IPS-18c (cell line): ENCODE data around the gene NFIC.
"Not testable (repeated sequence)": the region's sequence is repeated elsewhere in the genome, so short reads cannot be mapped to it uniquely, and the experiment has no call there.

ENCODE experiments used
- H3K4me3 ChIP-seq: 2 replicates; pipeline ENCODE4 v1.7.0; 2013; ENCODE audit warnings: low read depth, mild to moderate bottlenecking, low read length, moderate library complexity; ENCODE audit not compliant: insufficient read depth
- H3K9me3 ChIP-seq: one replicate; pipeline ENCODE4 v1.6.1; 2013; ENCODE audit warnings: mild to moderate bottlenecking, low read length, moderate library complexity; ENCODE audit not compliant: control insufficient read depth, insufficient read depth

Gene NFIC

DNA sequence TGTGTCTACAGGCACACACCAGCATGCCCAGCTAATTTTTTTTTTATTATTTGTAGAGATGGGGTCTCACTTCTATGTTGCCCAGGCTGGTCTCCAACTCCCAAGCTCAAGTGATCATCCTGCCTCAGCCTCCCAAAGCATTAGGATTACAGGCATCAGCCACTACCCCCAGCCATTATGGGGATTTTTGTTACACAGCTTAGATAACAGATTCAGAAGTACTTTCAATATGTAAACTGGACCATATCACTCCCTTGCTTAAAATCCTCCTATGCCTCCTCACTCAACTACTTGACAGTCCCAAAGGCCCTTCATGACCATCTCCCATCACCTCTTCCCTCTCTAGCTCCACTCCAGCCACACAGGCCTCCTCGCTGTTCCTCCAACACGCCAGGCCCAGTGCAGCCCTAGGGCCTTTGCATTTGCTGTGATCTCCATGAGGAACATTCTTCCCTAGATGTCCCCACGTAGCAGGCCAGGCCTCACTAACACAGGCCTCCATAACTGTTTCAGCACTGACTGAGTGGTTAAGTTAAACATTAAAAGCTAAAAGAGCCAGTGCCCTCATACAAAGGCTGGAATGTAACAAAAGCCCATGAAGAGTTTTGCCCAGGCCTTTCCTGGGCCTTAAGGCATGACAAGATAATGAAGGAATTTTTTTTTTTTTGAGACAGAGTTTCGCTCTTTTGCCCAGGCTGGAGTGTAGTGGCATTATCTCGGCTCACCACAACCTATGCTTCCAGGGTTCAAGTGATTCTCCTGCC is 131.6 kb downstream of the NFIC start:
- no peak overlapping the region for H3K4me3 ChIP-seq
- no peaks in the 10 kb centered on the region for H3K9me3 ChIP-seq

DNA sequence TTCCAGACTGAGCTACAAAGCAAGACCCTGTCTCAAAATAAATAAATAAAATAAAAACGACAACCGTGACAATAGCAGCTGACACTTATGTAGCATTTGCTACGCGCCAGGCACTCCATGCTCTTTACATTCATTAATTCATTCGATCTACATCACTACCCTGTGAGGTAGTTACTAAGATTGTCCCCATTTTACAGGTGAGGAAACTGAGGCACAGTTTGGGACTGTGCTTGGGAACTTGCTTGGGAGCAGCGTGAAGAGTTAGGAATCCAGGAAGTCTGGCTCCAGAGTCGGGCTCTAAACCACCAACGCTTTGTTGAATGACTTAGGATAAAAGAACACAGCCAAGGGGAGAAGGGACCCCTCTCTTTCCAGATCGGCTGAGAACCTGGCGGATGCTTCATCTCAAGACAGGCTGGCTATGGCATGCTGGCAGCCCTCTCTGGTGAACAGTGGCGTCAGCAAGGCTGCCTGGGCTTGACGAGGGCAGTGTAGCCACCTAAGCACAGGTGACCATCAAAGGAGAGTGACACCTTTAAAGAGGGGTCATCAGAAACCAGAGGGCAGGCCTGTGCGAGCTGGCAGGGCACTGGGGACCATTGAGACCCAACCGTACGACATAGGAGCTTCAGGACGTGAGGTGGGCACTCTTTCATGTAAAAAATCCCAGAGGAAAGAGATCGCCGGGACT is 133.5 kb downstream of the NFIC start:
- H3K9me3 ChIP-seq: no peaks in the 10 kb centered on the region
- H3K4me3 ChIP-seq: peak overlapping the region; percentile 77

GRCh38 chr19:3500429-3501101 is 134.2 kb downstream of the NFIC start, which contains the start of gene DOHH:
Gene DOHH, minus strand, starts transcription at chr19:3500674. Its CDS starts 3,860 bp downstream, at chr19:3496814.
- no peaks in the 10 kb centered on the region for H3K9me3 ChIP-seq

GRCh38 chr19:3501780-3502179 is 135.4 kb downstream of the NFIC start:
- Histone ChIP-seq H3K4me3 (no peak overlapping the region), H3K9me3 (no peaks in the 10 kb centered on the region)

More at GRCh38 chr19:3500429-3501101, 134.2 kb downstream of the NFIC start, which contains the start of gene DOHH:
- peak within 1 kb of the TSS; percentile 77 for H3K4me3 ChIP-seq

GRCh38 chr19:3503036-3503572 is 136.7 kb downstream of the NFIC start:
- H3K9me3 ChIP-seq: no peaks in the 10 kb centered on the region
- no peak overlapping the region for H3K4me3 ChIP-seq

DNA sequence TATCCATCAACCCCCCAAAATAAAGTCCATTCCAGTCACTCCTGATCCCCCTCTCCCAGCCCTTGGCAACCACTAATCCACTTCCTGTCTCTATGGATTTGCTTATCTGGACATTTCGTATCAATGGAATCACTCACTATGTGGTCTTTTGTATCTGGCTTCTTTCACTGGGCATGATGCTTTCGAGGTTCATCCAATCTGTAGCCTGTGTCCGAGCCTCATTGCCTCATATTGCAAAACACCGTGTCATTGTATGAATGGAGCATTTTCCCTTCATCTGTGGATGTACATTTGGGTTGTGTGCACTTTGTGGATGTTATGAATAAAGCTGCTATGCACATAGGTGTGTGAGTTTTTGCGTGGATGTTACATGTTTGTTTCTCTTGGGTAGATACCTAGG is 138.4 kb downstream of the NFIC start:
- H3K9me3 ChIP-seq: no peaks in the 10 kb centered on the region
- no peak overlapping the region for H3K4me3 ChIP-seq

DNA sequence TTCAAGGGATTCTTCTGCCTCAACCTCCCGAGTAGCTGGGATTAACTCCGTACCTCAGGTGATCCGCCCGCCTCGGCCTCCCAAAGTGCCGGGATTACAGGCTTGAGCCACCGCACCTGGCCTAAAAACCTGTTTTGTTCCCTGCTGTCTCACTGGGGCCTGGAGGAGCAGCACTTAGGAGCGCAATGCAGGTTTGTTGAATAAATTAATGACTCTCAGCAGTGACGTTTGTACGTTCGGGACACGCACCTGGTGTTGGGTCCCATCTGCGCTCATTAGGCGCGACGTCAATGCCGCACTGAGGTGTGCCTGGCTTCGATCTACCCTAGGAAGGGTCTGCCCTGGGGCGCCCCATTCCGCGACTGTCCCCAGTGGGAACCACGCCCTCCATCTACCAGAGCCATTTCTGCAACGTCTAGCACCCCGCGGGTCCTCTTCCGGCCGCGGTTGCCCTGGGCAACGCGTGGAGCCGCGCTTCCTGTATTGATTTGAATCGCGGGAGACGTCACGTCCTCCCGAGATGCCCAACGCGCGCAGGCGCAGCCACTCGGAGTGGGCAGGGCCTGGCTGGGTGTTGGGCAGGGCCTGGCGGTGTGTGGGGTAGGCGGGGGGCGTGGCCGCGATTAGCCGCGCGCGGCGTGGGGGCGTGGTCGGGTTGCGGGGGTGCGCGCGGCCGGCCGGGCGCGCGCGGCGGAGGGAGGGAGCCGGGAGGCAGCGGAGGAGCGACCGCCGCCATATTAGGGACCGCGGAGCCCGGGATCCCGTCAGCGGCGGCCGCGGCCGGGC is 139.4 kb downstream of the NFIC start, which contains the start of gene FZR1:
TSS of gene FZR1 (plus strand) at position 714 of the 786 bp plus-strand sequence. CDS start 16,679 bp downstream, outside the sequence.
- Histone ChIP-seq H3K9me3 (no peaks in the 10 kb centered on the region), H3K4me3 (peak within 1 kb of the TSS; percentile 85)

- Histone ChIP-seq H3K4me3 (peak overlapping the region; percentile 85), H3K9me3 (no peaks in the 10 kb centered on the region)
Measured at GRCh38 chr19:3506384-3507340, 140.3 kb downstream of the NFIC start.

DNA sequence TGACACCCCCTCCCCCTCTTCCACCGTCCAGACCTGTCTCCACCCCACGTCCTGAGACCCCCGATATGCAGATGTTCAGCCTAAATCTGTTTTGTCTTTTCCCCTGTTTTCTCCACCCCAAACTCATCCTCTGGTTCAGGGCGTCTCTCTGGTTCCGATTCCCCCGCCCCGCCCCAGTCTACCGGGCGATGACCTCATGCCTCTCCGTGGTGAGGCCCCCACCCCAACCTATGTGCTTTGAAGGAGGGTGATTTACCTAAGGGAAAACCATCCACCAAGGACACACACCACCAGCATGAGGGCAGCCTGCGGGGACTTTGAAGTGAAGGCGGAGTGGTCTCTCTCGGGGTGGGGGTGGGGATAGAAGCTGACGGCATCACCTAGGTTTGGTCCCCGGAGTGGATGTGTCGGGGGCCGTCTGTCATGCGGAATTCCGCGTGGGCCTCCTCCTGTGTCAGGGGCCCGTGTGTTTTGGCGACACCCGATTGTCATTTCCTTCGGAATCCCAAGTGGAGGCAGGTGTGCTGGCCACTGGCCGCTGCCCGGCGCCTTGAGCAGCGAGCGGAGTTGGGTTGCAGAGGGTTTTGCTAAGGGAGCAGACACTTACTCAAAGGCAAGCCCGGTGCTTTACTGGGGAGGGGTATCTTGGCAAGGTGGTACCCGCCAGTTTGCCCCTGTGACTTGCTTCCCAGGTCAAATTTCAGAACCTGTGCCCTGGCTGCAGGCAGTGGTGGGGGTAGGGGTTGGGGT is 141.2 kb downstream of the NFIC start:
- Histone ChIP-seq H3K9me3 (no peaks in the 10 kb centered on the region), H3K4me3 (peak overlapping the region; percentile 85)

GRCh38 chr19:3508121-3508661 is 141.8 kb downstream of the NFIC start:
- not testable (repeated sequence) for H3K9me3 ChIP-seq, H3K4me3 ChIP-seq

DNA sequence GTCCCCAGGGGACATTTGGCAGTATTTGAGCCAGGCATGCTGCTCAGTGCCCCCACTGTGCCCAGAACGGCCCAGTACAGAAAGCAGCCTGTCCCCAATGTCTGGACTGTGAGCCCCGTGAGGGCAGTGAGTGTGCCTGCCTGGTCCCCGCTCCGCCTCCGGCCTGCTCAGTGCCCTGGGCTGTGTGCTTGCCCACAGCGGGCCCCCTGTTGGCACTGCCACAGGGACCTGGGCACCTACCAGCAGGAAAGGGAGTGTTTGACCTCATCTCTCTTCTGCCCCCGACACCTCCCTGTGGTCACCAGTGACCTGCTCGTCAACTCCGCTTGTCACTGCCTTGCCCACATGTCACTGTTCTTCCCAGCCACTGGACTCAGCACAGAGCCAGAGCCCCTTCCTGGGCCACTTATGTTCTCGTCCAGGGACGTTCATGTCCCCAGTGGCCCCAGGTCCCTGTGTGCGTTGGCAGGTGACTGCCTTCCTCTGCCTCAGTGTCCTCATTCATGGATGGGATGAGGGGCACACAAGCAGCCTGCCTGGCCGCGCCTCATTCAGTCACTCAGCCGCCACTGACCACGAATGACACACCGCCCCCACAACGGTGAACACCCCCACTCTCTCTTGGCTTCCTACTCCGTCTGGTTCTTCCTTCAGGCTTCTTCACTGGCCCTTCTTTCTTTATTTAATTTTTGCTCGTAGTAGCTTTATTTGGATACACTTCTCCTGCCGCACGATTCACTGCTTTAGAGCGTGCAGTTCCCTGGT is 142.6 kb downstream of the NFIC start:
- Histone ChIP-seq H3K9me3 (no peaks in the 10 kb centered on the region), H3K4me3 (no peak overlapping the region)

DNA sequence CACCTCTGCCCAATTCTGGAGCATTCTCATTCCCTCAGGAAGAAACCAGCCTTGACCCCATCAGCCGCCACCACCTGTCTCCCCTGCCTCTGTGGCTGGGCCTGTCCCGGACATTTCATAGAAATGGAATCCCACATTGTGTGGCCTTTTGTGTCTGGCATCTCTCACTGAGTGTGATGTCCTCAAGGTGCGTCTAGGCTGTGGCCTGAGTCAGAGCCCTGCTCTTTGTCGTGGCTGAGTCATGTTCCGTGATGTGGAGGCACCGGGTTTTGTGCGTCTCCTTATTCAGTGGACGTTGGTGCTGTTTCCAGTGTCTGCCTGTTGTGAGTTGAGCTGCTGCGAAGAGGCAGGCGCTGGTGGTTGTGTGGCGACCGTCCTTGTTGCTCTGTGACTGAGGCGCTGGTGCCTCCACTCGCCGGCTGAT is 143.2 kb downstream of the NFIC start:
- no peak overlapping the region for H3K4me3 ChIP-seq

DNA sequence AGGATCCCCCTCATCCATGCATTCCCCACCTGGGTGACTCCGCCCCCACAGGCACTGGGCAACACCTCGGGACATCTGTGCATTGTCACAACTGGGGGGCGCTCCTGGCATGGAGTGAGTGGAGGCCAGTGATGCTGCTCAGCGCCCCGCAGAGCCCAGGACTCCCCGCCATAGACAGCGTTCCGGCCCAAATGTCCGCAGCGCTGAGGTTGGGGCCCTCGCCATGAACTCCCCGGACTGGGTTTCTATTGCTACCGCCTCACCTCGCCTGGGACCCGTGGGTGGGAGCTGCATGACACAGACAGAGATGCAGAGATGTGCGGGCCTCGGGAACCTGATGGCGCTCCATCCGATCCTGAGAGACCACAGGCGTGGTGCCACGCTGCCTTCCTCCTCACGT is 144.3 kb downstream of the NFIC start:
- no peak overlapping the region for H3K4me3 ChIP-seq
- H3K9me3 ChIP-seq: no peaks in the 10 kb centered on the region

More for the DNA sequence above, 143.2 kb downstream of the NFIC start:
- no peaks in the 10 kb centered on the region for H3K9me3 ChIP-seq

- no peaks in the 10 kb centered on the region for H3K9me3 ChIP-seq
- no peak overlapping the region for H3K4me3 ChIP-seq
Measured at GRCh38 chr19:3511506-3512251, 145.3 kb downstream of the NFIC start.
